Gastrocnemius medialis (tissue), 4 donors: ENCODE data around the gene SWT1. TPM values are rescaled to one million over a fixed set of nuclear protein-coding genes. Genes with fewer than 3 reads are reported as not detected.

Source experiments
- ATAC-seq, 2 donors: fragments of 150-250 bp; one replicate each; pipeline ENCODE4 v1.9.1; 2016
- DNase-seq, 2 donors: peaks; one replicate each; pipeline ENCODE4 v3.0.0-alpha.2; 2019
- H3K27ac ChIP-seq, 4 donors: fragments of 200-600 bp; sonication (generic); 1 replicate in 1 of 4; 2 replicates in 3 of 4; pipeline ENCODE4 v1.5.1; 2016 to 2018; ENCODE audit warnings: mild to moderate bottlenecking in 2 of 4, moderate library complexity in 1 of 4
- H3K27me3 ChIP-seq, 3 donors: fragments of 200-600 bp; sonication (generic) in 2 of 3; 1 replicate in 1 of 3; 2 replicates in 2 of 3; pipeline versions ENCODE4 v1.5.1 to v1.6.0; 2016 to 2019; ENCODE audit warnings: mild to moderate bottlenecking in 1 of 3, moderate library complexity in 1 of 3
- H3K36me3 ChIP-seq, 2 donors: fragments of 200-600 bp; sonication (generic) in 1 of 2; one replicate each; pipeline ENCODE4 v1.5.1; 2017 to 2018
- H3K4me1 ChIP-seq, 2 donors: fragments of 200-600 bp; sonication (generic) in 1 of 2; one replicate each; pipeline ENCODE4 v1.5.1; 2016 to 2017; ENCODE audit warnings: mild to moderate bottlenecking in 2 of 2
- H3K4me3 ChIP-seq, 4 donors: fragments of 200-600 bp; sonication (generic) in 3 of 4; 1 replicate in 1 of 4; 2 replicates in 3 of 4; pipeline ENCODE4 v1.5.1; 2016 to 2019; ENCODE audit warnings: mild to moderate bottlenecking in 2 of 4
- H3K9me3 ChIP-seq, 3 donors: fragments of 200-600 bp; sonication (generic) in 2 of 3; 1 replicate in 1 of 3; 2 replicates in 2 of 3; pipeline ENCODE4 v1.5.1; 2016 to 2019
- CTCF ChIP-seq, 5 experiments: fragments of 450-650 bp in 3 of 5; fragments of 200-600 bp in 2 of 5; sonication (generic) in 2 of 5; IDR thresholded peaks in 4 of 5; conservative IDR thresholded peaks in 1 of 5; 1 replicate in 4 of 5; 2 replicates in 1 of 5; pipeline ENCODE4 v1.5.1; 2016 to 2019; ENCODE audit warnings: antibody characterized with exemption in 5 of 5, mild to moderate bottlenecking in 3 of 5, moderate library complexity in 3 of 5
- POLR2A ChIP-seq, 2 donors: fragments of 450-650 bp; IDR thresholded peaks; one replicate each; pipeline ENCODE4 v1.6.1; 2017; ENCODE audit warnings: antibody characterized with exemption in 2 of 2, mild to moderate bottlenecking in 2 of 2, moderate library complexity in 2 of 2
- in situ Hi-C, 4 donors: fragments of 200-750 bp; cut with MboI; loops; one replicate each; pipeline versions ENCODE4 v1.15.0 to v1.8.0; 2017; ENCODE audit warnings: low sequenced_read_pairs in 4 of 4
- intact Hi-C: fragments of 100-400 bp; cut with DNase I; formaldehyde crosslinking; loops from one replicate; pipeline ENCODE4 v1.15.1; 2023; ENCODE audit warnings: low total_unique reads
- total RNA-seq, 4 donors: library from RNA; depleted of rRNA; stranded (reverse); fragments of >200 nt; gene quantifications; one replicate each; pipeline versions ENCODE4 v1.1.0 to v1.2.3, GENCODE V29; 2016

SWT1 gene
- total RNA-seq, 4 donors from 2014 or later, result 3.4 to 6.2 (median 4.6) TPM

- intact Hi-C loops, result no loop called here
- Histone ChIP-seq H3K4me3 (no peak overlapping the region), H3K36me3 (peaks cover 0 to 62% of the 10 kb centered on the region in 2 donors), H3K27ac (no peak overlapping the region), H3K27me3 (no peaks in the 10 kb centered on the region), H3K9me3 (no peaks in the 10 kb centered on the region), H3K4me1 (no peaks in the 10 kb centered on the region)
- TF ChIP-seq CTCF (IDR thresholded peaks at IDR 0.05 in 4 of 5, conservative IDR thresholded peaks at IDR 0.05 in 1 of 5) (no peak), POLR2A (IDR thresholded peaks at IDR 0.05) (no peak)
- DNase-seq (no peak), ATAC-seq (no peak)
- in situ Hi-C loops, result loop anchor here (25.0 kb wide), 2 partner anchors 1198 to 1223 kb away; no protein-coding TSS in a partner anchor
Observed at GRCh38 chr1:185139246-185139645, 17.7 kb upstream of the SWT1 start.

GRCh38 chr1:185144233-185144632, 12.7 kb upstream of the SWT1 start:
- Histone ChIP-seq H3K9me3 (no peaks in the 10 kb centered on the region), H3K27me3 (no peaks in the 10 kb centered on the region), H3K4me3 (no peak overlapping the region), H3K36me3 (peaks cover 0 to 73% of the 10 kb centered on the region in 2 donors), H3K27ac (no peak overlapping the region), H3K4me1 (no peaks in the 10 kb centered on the region)
- in situ Hi-C loops, result loop anchor here (25.0 kb wide), 2 partner anchors 1193 to 1218 kb away; no protein-coding TSS in a partner anchor
- intact Hi-C loops, result no loop called here
- DNase-seq (no peak), ATAC-seq (no peak)
- TF ChIP-seq CTCF (IDR thresholded peaks at IDR 0.05 in 4 of 5, conservative IDR thresholded peaks at IDR 0.05 in 1 of 5) (no peak), POLR2A (IDR thresholded peaks at IDR 0.05) (no peak)

- H3K9me3 ChIP-seq, result no peaks in the 10 kb centered on the region
- DNase-seq (no peak), ATAC-seq (no peak)
- no peaks in the 10 kb centered on the region for H3K27me3 ChIP-seq
- H3K27ac ChIP-seq, result no peak overlapping the region
- H3K4me3 ChIP-seq, result no peak overlapping the region
- H3K36me3 ChIP-seq, result peaks cover 2 to 52% of the 10 kb centered on the region in 2 donors
- TF ChIP-seq CTCF (IDR thresholded peaks at IDR 0.05 in 4 of 5, conservative IDR thresholded peaks at IDR 0.05 in 1 of 5) (no peak), POLR2A (IDR thresholded peaks at IDR 0.05) (no peak)
- in situ Hi-C loops, result loop anchor here (10.0 to 25.0 kb wide), 4 partner anchors 164 to 1224 kb away; partner anchors contain the start of genes EDEM3 (in 3 of the 4), IVNS1ABP (in 1 of the 4), ODR4 (in 1 of the 4) and TPR (in 1 of the 4)
- intact Hi-C loops, result no loop called here
- H3K4me1 ChIP-seq, result peaks cover 14 to 25% of the 10 kb centered on the region in 2 donors
Observed at GRCh38 chr1:185151215-185151614, 5.8 kb upstream of the SWT1 start.

- Histone ChIP-seq H3K36me3 (peaks cover 2 to 42% of the 10 kb centered on the region in 2 donors), H3K9me3 (no peaks in the 10 kb centered on the region), H3K4me1 (peaks cover 14 to 25% of the 10 kb centered on the region in 2 donors), H3K4me3 (no peak overlapping the region), H3K27me3 (no peaks in the 10 kb centered on the region), H3K27ac (no peak overlapping the region)
- in situ Hi-C loops, result loop anchor here (10.0 to 25.0 kb wide), 4 partner anchors 163 to 1223 kb away; partner anchors contain the start of genes EDEM3 (in 3 of the 4), IVNS1ABP (in 1 of the 4), ODR4 (in 1 of the 4) and TPR (in 1 of the 4)
- TF ChIP-seq CTCF (IDR thresholded peaks at IDR 0.05 in 4 of 5, conservative IDR thresholded peaks at IDR 0.05 in 1 of 5) (no peak), POLR2A (IDR thresholded peaks at IDR 0.05) (no peak)
- ATAC-seq (no peak), DNase-seq (no peak)
- intact Hi-C loops, result no loop called here
Observed at GRCh38 chr1:185152187-185152767, 4.7 kb upstream of the SWT1 start.
